H9 (cell line): Measurements from ENCODE around the gene RGS3. TPM values are rescaled to one million over a fixed set of nuclear protein-coding genes. Genes with fewer than 3 reads are reported as not detected.

Experiments
- DNase-seq: peaks from one replicate; pipeline ENCODE4 v3.0.0-alpha.2; 2017
- H2AFZ ChIP-seq: one replicate; pipeline ENCODE4 v1.6.1; 2013; ENCODE audit warnings: mild to moderate bottlenecking, low read length, control low read depth, moderate library complexity
- H2AK5ac ChIP-seq: 2 replicates; pipeline ENCODE4 v1.6.1; 2013; ENCODE audit warnings: low read length, control low read depth, mixed read lengths; ENCODE audit not compliant: insufficient read length
- H2BK120ac ChIP-seq: one replicate; pipeline ENCODE4 v1.6.1; 2013; ENCODE audit warnings: low read depth, mild to moderate bottlenecking, low read length, control low read depth, inconsistent platforms; ENCODE audit not compliant: poor library complexity, severe bottlenecking
- H2BK12ac ChIP-seq: 2 replicates; pipeline ENCODE4 v1.6.1; 2013; ENCODE audit warnings: low read length, control low read depth, mixed read lengths, low read depth; ENCODE audit not compliant: insufficient read length
- H2BK15ac ChIP-seq: 2 replicates; pipeline ENCODE4 v1.6.1; 2013; ENCODE audit warnings: low read depth, low read length, control low read depth
- H2BK20ac ChIP-seq: one replicate; pipeline ENCODE4 v1.6.1; 2013; ENCODE audit warnings: low read depth, mild to moderate bottlenecking, low read length, control low read depth, inconsistent platforms; ENCODE audit not compliant: poor library complexity, severe bottlenecking
- H2BK5ac ChIP-seq: 2 replicates; pipeline ENCODE4 v1.6.1; 2013; ENCODE audit warnings: low read length, control low read depth, mixed read lengths; ENCODE audit not compliant: insufficient read length
- H3K14ac ChIP-seq: 2 replicates; pipeline ENCODE4 v1.6.1; 2013; ENCODE audit warnings: low read length, control low read depth; ENCODE audit not compliant: insufficient read depth
- H3K18ac ChIP-seq: 2 replicates; pipeline ENCODE4 v1.6.1; 2013; ENCODE audit warnings: low read depth, mild to moderate bottlenecking, mixed read lengths, low read length, control low read depth; ENCODE audit not compliant: insufficient read length
- H3K23ac ChIP-seq: 2 replicates; pipeline ENCODE4 v1.6.1; 2013; ENCODE audit warnings: low read length, control low read depth, mixed read lengths, low read depth; ENCODE audit not compliant: insufficient read length
- H3K23me2 ChIP-seq: 2 replicates; pipeline ENCODE4 v1.6.1; 2013; ENCODE audit warnings: low read depth, mild to moderate bottlenecking, mixed read lengths, low read length, control low read depth; ENCODE audit not compliant: insufficient read length, poor library complexity, severe bottlenecking
- H3K27ac ChIP-seq: 2 replicates; pipeline ENCODE4 v1.5.1; 2013; ENCODE audit warnings: low read length, control low read depth, mixed read lengths, low read depth; ENCODE audit not compliant: insufficient read length
- H3K27me3 ChIP-seq: 2 replicates; pipeline ENCODE4 v1.6.1; 2013; ENCODE audit warnings: low read length, control low read depth, inconsistent platforms; ENCODE audit not compliant: insufficient read depth
- H3K4ac ChIP-seq: 2 replicates; pipeline ENCODE4 v1.6.1; 2013; ENCODE audit warnings: low read depth, mild to moderate bottlenecking, control low read depth, inconsistent platforms, low read length, moderate library complexity
- H3K4me1 ChIP-seq: 2 replicates; pipeline ENCODE4 v1.6.1; 2013; ENCODE audit warnings: low read length, control low read depth, inconsistent platforms; ENCODE audit not compliant: insufficient read depth
- H3K4me2 ChIP-seq: 2 replicates; pipeline ENCODE4 v1.6.1; 2013; ENCODE audit warnings: low read length, control low read depth, mixed read lengths; ENCODE audit not compliant: insufficient read length, insufficient read depth
- H3K56ac ChIP-seq: 2 replicates; pipeline ENCODE4 v1.6.1; 2013; ENCODE audit warnings: low read depth, mild to moderate bottlenecking, mixed read lengths, low read length, control low read depth; ENCODE audit not compliant: insufficient read length
- H3K79me1 ChIP-seq: 2 replicates; pipeline ENCODE4 v1.6.1; 2013; ENCODE audit warnings: low read depth, mild to moderate bottlenecking, moderate library complexity, low read length, control low read depth, inconsistent platforms; ENCODE audit not compliant: insufficient read depth, poor library complexity, severe bottlenecking
- H3K79me2 ChIP-seq: 2 replicates; pipeline ENCODE4 v1.6.1; 2013; ENCODE audit warnings: low read length, control low read depth, inconsistent platforms; ENCODE audit not compliant: insufficient read depth
- H3K9ac ChIP-seq: 2 replicates; pipeline ENCODE4 v1.6.1; 2013; ENCODE audit warnings: low read length, control low read depth, mixed read lengths; ENCODE audit not compliant: insufficient read length; ENCODE audit errors: extremely low read depth
- H3K9me3 ChIP-seq: one replicate; pipeline ENCODE4 v1.6.1; 2013; ENCODE audit warnings: low read depth, low read length, inconsistent platforms; ENCODE audit not compliant: control insufficient read depth
- H3T11ph ChIP-seq: one replicate; pipeline ENCODE4 v1.6.1; 2013; ENCODE audit warnings: mild to moderate bottlenecking, low read length, control low read depth, inconsistent platforms
- H4K20me1 ChIP-seq: one replicate; pipeline ENCODE4 v1.6.1; 2013; ENCODE audit not compliant: control insufficient read depth, insufficient read length, insufficient read depth
- H4K5ac ChIP-seq: 2 replicates; pipeline ENCODE4 v1.6.1; 2013; ENCODE audit warnings: low read depth, mild to moderate bottlenecking, mixed read lengths, low read length, control low read depth; ENCODE audit not compliant: insufficient read length
- H4K8ac ChIP-seq: replicated peaks from 2 replicates; pipeline ENCODE4 v1.6.1; 2013; ENCODE audit warnings: low read length, control low read depth, mixed read lengths, low read depth; ENCODE audit not compliant: insufficient read length
- H4K91ac ChIP-seq: 2 replicates; pipeline ENCODE4 v1.6.1; 2013; ENCODE audit warnings: low read depth, mild to moderate bottlenecking, moderate library complexity, mixed read lengths, low read length, control low read depth; ENCODE audit not compliant: insufficient read length
- H3K27ac Mint-ChIP-seq, 3 experiments: 2 replicates in 2 of 3; 3 replicates in 1 of 3; pipeline ENCODE4 v1.8.0; 2020 to 2021; ENCODE audit warnings: mixed read lengths in 3 of 3, mild to moderate bottlenecking in 1 of 3, moderate library complexity in 1 of 3
- H3K27me3 Mint-ChIP-seq: 2 replicates; pipeline ENCODE4 v1.8.0; 2021; ENCODE audit warnings: low read depth, mild to moderate bottlenecking, moderate library complexity, mixed read lengths
- H3K36me3 Mint-ChIP-seq, 3 experiments: 2 replicates in 2 of 3; 3 replicates in 1 of 3; pipeline ENCODE4 v1.8.0; 2020 to 2021; ENCODE audit warnings: low read depth in 3 of 3, mixed read lengths in 3 of 3; ENCODE audit not compliant: insufficient read depth in 1 of 3
- H3K4me1 Mint-ChIP-seq, 2 experiments: 2 replicates each; pipeline ENCODE4 v1.8.0; 2020; ENCODE audit warnings: mixed read lengths in 2 of 2
- H3K4me3 Mint-ChIP-seq, 2 experiments: 2 replicates in 1 of 2; 3 replicates in 1 of 2; pipeline ENCODE4 v1.8.0; 2020 to 2021; ENCODE audit warnings: mild to moderate bottlenecking in 2 of 2, mixed read lengths in 2 of 2, moderate library complexity in 1 of 2
- H3K9me3 Mint-ChIP-seq, 2 experiments: 2 replicates in 1 of 2; 3 replicates in 1 of 2; pipeline ENCODE4 v1.8.0; 2020; ENCODE audit warnings: mild to moderate bottlenecking in 2 of 2, mixed read lengths in 2 of 2, moderate library complexity in 1 of 2
- WGBS: extraction: QIAGEN DNeasy Blood & Tissue Kit; methylation state at CpG from one replicate; pipeline ENCODE4 v1.1.7; 2013; ENCODE audit warnings: missing lambda C conversion rate, low lambda C conversion rate, mixed read lengths; ENCODE audit not compliant: insufficient read length; ENCODE audit errors: extremely low coverage; 5-methylcytosine and 5-hydroxymethylcytosine counted together
- total RNA-seq: library from RNA; stranded (reverse); gene quantifications from 2 replicates; pipeline ENCODE4 v1.2.1, GENCODE V29; 2021
- TF ChIP-seq, protein P1 (sequence below): fragments of 200-600 bp; sonication (generic); conservative IDR thresholded peaks from 3 replicates; pipeline ENCODE4 v1.8.0; 2021; ENCODE audit warnings: antibody characterized with exemption, mild to moderate bottlenecking

Gene RGS3
- total RNA-seq, 1 experiment from 2014 or later: 13.9 TPM

DNA sequence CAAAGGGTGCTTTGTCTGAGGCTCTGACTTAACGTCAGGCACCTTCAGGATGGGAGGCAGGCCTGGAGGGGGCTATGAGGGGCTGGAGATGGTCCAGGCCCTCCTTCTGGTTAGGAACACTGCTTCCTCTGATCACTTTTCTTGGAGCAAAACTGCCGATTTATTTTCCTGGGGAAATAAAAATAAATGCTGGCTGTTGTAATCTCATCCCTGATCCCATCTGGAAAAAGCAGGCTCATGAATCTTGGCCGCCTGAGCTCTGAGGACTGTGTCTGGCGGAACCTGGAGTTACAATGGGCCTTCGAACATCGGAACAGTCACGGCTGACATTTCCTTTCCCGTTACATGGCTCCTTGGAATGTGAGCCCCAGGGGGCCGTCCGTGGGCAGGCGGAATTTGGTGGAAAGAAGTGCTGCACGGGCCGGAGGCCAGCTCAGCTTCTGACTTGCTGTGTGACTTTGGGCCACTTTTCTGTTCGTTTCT, 157.8 kb downstream of the RGS3 start:
- Histone ChIP-seq H2BK12ac (peak overlapping the region; percentile 72), H4K8ac (no peak overlapping the region), H2BK120ac (peak overlapping the region; percentile 48), H3K23ac (no peak overlapping the region), H3K4me1 (peaks cover 20% of the 10 kb centered on the region; the same call in 1 of the 2 replicates), H3T11ph (peak overlapping the region; percentile 48), H4K91ac (peak overlapping the region; percentile 15), H2AFZ (no peak overlapping the region), H3K79me1 (no peaks in the 10 kb centered on the region), H3K9me3 (no peaks in the 10 kb centered on the region), H3K4me2 (no peak overlapping the region), H3K23me2 (no peaks in the 10 kb centered on the region), H2BK5ac (no peak overlapping the region), H2BK20ac (no peak overlapping the region), H3K27ac (no peak overlapping the region), H2AK5ac (no peak overlapping the region), H3K9ac (no peak overlapping the region), H3K18ac (no peak overlapping the region), H3K4ac (peak overlapping the region; percentile 26; the same call in 1 of the 2 replicates), H2BK15ac (no peak overlapping the region), H4K5ac (peak overlapping the region; percentile 5), H3K14ac (peak overlapping the region; percentile 16), H3K79me2 (no peaks in the 10 kb centered on the region), H4K20me1 (no peaks in the 10 kb centered on the region), H3K27me3 (no peaks in the 10 kb centered on the region), H3K56ac (no peak overlapping the region)
- no peak overlapping the region for H3K4me3 Mint-ChIP-seq
- H3K36me3 Mint-ChIP-seq: no peaks in the 10 kb centered on the region
- peaks cover 49 to 62% of the 10 kb centered on the region in 2 experiments for H3K4me1 Mint-ChIP-seq
- TF ChIP-seq, protein P1, sequence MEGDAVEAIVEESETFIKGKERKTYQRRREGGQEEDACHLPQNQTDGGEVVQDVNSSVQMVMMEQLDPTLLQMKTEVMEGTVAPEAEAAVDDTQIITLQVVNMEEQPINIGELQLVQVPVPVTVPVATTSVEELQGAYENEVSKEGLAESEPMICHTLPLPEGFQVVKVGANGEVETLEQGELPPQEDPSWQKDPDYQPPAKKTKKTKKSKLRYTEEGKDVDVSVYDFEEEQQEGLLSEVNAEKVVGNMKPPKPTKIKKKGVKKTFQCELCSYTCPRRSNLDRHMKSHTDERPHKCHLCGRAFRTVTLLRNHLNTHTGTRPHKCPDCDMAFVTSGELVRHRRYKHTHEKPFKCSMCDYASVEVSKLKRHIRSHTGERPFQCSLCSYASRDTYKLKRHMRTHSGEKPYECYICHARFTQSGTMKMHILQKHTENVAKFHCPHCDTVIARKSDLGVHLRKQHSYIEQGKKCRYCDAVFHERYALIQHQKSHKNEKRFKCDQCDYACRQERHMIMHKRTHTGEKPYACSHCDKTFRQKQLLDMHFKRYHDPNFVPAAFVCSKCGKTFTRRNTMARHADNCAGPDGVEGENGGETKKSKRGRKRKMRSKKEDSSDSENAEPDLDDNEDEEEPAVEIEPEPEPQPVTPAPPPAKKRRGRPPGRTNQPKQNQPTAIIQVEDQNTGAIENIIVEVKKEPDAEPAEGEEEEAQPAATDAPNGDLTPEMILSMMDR: no peak
- peaks cover 5% of the 10 kb centered on the region; the same call in 1 of the 2 replicates for H3K27me3 Mint-ChIP-seq
- no peaks in the 10 kb centered on the region for H3K9me3 Mint-ChIP-seq
- peak overlapping the region; percentile 9 to 85 (median 57); a peak in 2 of 7 replicates for H3K27ac Mint-ChIP-seq
- no peak for DNase-seq
- no CpG with 5 or more reads among the region's 14 CpGs for WGBS
